ENCODE measurements around the gene ATP6V1D.
A peak's percentile ranks its signal among the peaks of the same experiment; 100 is the strongest.
"Not testable (repeated sequence)": the region's sequence is repeated elsewhere in the genome, so short reads cannot be mapped to it uniquely, and the experiment has no call there.

ATP6V1D gene

DNA sequence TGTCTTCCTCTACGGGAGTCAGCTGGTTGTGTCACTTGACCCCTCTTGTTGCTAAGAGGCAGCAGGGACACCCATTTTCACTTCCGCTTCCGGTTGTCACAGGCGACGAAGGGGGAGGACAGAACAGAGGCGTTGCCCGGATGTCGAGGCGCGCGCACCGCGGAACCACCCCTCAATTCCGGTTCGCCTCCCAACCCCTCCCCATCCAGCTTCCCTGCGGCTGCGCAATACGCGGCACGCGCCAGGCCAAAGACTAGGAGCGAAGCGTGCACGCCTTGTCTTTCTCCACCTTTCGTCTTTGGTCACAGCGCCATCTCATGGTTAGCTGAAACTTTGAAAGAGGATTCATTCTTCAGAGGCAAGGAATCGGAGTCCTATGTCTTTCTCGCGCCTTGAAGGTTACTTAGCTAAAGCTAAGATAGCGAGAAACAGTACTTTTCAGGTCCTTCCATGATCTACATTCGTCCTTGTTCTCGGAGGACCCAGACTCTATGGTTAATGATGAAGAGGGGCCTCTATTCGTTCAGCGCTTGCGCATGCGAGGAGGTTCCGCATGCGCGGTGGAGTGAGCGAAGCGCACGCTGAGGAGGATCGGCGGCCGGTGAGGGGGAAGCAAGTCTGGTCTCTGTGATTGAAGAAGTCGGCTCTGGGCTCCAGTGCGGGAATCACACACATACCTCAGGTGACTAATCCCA lies at the start of gene ATP6V1D, which contains the start of gene EIF2S1:
Gene ATP6V1D (minus strand): TSS at position 30 of the 695 bp plus-strand sequence. CDS start 106 bp downstream, outside the sequence.
Gene EIF2S1 (plus strand): TSS at position 554 of the 695 bp plus-strand sequence. CDS start 4,440 bp downstream, outside the sequence.
- DNase-seq (ENCODE audit: low read depth), result peak; percentile 99

DNA sequence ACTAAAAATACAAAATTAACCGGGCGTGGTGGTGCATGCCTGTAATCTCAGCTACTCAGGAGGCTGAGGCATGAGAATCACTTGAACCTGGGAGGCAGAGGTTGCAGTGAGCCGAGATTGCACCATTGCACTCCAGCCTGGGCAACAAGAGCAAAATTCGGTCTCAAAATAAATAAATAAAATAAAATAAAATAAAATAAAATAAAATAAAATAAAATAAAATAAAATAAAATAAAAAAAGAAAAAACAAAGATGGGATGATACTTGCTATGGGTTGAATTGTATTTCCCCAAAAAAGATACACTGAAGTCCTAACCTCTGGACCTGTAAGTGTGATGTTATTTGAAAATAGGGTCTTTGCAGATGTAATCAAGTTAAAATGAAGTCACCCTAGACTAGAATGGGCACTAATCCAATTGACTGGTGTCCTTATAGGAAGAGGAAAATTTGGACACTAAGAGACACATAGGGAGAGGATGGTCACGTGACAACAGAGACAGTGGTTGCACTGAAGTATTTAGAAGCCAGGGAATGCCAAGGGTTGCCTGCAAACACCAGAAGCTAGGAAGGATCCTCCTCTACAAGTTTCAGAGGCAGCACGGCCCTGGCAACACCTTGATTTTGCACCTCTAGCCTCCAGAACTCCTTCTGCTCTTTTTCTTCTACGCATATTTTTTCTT lies 48.7 kb upstream of the ATP6V1D start:
- DNase-seq (ENCODE audit: low read depth), result not testable (repeated sequence)

DNA sequence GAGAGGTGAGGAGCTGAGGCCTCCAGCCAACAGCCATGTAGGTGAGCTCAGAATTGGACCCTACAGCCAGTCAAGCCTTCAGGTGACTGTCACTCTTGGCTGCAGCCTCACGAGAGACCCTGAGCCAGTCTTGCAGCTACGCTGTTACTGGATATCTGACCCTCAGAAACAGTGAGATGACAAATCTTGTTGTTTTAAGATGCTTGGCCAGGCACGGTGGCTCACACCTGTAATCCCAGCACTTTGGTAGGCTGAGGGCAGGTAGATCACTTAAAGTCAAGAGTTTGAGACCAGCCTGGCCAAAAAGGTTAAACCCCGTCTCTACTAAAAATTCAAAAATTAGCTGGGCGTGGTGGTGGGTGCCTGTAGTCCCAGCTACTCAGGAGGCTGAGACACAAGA lies 46.2 kb upstream of the ATP6V1D start:
- no peak for DNase-seq (ENCODE audit: low read depth)

DNA sequence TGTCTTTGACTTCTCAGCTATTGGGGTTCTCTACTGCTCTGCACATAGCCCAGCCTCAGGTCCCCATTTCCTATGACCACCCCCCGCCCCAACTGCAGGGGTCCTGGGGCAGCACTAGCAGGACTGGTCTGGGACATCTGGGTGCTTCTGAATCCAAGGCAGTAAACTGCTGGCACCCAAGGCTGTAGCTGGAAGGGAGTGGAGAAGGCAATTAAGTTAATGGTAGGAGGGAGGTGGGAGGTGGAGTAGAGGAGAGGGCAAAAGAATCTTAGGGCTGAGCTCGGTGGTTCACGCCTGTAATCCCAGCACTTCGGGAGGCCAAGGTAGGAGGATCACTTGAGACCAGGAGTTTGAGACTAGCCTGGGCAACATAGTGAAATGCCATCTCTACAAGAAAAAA lies 40.8 kb upstream of the ATP6V1D start:
- no peak for DNase-seq (ENCODE audit: low read depth)

DNA sequence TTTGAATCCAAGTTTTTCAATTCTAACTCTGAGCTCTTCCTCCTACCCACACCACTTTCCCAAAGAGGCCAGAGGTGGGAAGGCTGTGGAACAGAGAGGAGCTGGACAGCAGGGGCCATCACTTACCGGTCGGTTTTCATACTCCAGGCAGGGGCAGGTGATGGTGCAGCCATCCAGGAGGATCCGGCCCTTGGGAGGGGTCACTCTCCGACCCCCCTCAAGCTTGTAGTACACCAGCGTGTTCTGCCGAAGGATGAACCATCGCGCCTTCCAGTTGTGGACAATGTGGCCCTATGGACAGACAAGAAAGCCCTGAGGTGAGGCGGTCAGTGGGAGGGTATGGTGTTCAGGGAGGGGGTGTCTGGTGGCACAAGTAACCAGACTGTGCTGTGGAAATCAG lies 37.9 kb upstream of the ATP6V1D start:
- no peak for DNase-seq (ENCODE audit: low read depth)

DNA sequence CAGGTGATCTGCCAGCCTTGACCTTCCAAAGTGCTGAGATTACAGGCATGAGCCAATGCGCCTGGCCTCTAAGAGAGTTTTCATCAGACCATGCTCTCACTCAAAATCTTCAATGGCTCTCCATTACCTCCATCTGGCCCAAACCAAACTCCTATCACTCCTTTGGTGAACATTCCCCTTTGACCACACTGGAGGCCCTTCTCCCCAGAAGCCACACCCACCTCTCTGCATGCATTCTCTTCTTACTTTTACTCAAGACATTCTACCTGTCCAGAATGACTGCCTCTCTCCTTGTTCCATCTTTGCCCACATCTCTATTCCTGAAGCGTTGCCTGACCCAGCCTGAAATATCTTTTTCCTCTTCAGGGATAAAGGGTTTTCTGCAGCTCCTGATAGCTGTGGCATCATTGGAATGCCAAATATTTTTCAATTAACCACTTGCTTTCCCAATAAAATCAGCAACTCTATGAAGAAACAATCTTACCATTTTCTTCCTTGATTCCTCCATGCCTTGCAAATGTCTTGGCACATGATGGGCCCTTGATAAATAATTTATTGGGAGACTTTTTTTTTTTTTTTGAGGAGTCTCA lies 36.9 kb upstream of the ATP6V1D start:
- no peak for DNase-seq (ENCODE audit: low read depth)

DNA sequence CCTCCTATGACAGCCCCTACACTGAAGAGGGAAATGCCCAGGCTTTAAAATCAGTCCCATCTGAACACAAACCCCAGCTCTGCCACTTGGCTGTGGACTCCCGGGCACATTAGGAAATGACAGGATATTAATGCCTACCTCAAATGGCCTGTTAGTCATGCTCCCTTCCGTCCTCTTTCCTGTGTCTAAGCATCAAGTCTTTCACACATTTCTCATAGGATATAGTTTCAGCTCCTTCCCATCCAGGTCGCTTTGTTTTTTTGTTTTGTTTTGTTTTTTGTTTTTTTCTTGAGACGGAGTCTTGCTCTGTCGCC lies 36.2 kb upstream of the ATP6V1D start:
- no peak for DNase-seq (ENCODE audit: low read depth)

DNA sequence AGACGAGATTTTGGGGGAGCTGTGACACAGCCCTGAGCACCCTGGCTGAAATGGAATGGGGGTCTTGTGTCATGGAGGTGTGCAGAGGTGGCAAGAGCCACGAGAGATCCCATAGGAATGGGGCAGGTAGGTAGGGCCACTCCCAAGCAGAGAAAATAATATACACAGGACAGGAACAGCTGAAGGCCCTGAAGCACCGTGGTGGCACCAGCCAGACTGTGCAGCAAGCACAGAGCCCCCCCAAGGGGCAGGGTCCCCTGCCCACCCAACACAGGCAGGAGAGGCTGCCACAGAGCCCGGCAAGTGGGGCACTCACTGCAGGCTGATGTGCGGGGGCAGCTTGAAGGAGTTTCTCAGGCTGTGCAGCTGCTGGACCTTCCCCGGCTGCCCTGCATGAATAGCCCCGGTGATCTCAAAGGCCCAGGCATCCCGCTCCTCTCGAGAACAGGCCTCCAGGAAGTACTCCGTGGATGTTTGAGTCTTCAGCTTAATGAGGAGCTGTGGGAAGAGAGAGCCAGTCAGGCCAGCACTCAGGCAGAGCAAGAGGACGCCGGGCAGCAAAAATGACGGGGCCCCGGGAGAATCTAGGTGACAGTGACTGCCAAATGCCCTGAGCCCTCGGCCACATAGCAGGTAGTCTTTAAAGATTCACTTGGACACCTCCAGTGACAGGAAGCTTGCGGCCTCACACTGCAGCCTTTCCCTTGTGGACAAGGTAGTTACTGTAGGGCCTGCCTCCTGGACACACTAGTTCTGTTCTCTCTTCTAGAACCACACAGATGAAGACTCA lies 35.7 kb upstream of the ATP6V1D start:
- no peak for DNase-seq (ENCODE audit: low read depth)

DNA sequence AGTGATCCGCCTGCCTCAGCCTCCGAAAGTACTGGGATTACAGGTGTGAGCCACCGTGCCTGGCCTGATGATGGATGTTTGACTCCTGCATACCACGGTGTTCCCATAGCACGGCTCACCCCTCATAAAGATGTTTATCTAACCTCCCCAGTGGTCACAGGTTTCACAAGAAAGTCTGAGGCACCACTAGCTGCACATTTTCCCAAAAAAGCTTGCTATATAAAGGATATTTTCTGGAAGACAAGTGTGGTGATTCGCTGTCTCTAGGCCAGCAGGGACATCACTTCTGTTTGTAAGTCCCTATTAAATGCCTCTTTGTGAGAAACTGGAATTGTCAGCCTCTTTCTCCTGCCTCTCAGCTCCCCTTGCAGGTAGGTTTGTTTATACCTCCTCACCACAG lies 34.1 kb upstream of the ATP6V1D start:
- DNase-seq (ENCODE audit: low read depth), result no peak

DNA sequence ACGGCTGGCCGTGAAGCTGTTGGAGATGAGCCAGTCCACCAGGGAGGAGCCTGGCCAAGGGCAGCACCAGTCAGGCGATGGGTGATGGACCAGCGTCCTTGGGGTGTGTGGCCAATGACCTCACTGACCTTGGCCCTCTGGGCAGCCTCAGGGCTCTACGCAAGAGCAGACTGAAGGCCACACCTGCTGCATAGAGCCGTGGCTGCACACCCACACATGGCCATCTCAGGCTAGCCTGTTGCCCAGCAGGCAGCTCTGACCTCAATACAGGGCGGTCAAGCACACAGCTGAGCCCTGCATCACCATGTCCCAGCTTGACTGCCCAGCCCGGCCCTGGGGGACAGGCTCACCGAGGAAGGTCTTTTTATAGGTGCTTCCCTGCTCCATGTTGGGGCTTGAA lies 33.2 kb upstream of the ATP6V1D start:
- no peak for DNase-seq (ENCODE audit: low read depth)

DNA sequence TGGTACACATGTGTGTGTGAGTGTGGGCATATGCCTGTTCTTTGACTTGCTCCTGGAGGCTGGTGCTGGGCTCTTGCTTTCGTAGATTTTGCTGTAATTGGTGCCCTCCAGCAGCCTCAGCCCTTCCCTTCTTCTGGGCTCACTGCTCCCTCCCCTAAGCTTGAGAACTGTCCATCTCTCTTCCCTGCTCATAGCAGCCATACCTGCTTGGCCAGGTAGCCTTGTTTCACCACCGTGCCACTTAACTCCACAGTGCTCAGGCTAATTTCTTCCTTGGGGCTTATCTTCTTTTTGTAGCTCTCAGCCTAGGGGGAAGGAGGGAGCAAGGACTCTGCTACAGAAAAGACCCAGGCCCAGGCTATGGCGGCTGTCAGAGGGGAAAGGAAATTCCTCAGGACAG lies 32.5 kb upstream of the ATP6V1D start:
- no peak for DNase-seq (ENCODE audit: low read depth)

DNA sequence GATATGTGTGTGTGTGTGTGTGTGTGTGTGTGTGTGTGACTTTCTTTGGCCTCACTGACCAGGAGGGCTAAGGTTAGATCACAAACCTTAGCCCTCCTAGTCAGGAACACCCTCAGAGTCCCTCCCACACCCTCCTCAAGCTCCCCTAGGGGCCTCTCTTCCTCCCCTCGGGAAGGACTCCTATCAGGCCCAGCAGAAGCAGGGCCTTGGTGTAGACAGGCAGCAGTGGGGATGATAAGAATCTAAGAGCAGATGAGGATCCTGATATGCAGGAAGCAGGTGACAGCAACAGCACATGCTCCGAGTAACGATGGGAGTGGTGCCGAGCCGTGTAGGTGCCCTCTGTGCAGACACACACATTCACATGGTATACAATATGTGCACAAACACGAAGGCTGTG lies 31.7 kb upstream of the ATP6V1D start:
- DNase-seq (ENCODE audit: low read depth), result no peak

DNA sequence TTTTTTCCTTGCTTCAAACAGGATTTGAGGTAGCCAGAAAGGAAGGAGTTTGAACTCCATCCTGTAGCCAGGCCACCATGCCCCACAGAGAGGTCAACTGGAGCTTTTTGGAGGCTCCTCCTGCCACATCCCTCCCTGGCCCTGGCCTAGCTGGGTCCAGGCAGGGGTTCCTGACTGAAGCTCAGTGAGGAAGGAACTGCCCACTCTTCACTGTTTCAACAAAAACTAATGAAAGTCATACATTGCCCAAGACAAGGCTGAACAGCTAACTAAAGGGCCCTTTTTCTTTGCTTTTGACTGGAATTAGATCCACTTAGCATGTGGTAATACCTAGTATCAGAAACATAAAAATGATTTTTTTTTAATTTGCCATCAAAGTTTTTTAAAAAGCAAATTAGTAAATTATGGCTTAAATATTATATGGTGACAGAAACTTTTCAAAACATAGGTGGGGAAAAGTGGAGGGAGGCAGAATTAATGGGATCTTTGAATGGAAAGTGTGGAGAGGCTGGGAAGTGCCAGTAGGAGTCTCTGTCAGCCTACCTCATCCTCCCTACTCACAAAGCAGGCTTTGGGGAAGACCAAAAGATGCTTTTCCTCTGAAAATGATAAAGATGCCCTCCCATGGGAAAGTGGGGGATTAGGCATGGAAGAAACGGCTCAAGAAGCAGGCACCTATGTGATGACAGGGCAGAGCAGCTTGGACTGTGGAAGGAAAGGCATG lies 30.4 kb upstream of the ATP6V1D start:
- no peak for DNase-seq (ENCODE audit: low read depth)

DNA sequence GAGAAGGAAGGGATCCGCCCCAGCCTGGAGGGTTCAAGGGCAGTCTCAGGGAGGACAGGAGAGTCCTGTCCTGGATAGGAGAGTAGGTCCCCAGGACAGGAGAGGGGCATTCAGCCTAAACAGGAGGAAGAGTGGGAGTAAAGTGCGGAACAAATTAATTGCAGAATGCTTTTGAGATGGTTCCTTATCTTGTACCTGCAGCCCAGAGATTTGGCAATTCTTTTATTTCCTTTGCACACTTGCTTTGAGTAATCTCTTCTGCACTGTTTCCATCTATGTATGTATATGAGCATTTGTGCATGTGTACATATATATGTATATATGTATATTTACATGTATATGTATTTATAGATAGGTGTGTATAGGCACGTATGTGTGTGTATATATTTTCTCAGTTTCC lies 29.7 kb upstream of the ATP6V1D start:
- DNase-seq (ENCODE audit: low read depth), result no peak

DNA sequence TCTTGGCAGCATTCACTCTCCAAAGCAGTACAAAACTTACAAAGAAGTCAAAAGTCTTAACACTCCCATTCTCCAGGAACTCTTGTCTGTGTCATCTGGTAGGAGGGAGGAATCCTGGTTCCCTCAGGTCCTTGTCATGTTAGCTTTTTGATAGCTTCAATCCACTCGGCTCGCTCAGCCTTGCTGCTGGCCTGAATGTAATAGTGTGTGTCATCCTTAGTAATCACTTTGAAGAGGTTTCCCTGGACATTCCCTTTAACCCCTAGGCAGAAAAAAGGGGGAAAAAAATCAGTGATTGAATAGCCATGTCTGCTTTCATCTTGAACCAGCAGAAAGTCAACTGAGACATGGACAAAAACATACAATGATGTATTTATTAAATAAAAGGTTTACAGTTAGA lies 27.6 kb upstream of the ATP6V1D start:
- DNase-seq (ENCODE audit: low read depth), result no peak

DNA sequence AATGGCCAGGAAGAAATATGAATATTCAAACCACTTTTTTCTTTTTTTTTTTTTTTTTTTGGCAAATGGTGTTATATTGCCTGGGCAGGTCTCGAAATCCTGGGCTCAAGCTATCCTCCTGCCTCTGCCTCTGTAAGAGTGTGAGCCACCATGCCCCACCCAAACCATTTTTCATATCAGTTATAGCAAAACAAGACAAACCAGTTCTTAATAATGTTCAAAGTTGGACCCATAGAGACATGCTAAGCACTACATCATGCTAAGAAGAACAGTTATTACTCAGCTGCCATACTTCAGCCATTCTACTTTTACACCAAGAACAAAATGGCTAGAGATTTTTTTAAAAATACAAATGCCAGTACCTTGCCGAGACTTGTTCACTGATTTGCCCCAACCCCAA lies 26.0 kb upstream of the ATP6V1D start:
- no peak for DNase-seq (ENCODE audit: low read depth)

DNA sequence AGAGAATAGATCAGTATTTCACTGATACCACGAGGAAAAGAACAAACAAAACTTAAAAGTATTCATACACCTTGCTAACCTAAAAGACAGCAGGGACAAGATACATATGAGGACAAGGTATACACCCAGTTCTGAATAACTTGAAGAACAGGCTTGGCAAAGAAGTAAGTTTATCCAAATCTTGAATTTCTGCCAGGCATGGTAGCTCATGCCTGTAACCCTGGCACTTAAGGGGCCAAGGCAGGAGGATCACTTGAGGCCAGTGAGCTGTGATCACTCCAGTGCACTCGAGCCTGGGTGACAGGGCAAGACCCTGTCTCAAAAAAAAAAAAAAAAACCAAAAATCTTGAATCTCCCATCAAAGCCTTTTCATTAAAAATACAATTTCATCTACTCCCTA lies 25.5 kb upstream of the ATP6V1D start:
- no peak for DNase-seq (ENCODE audit: low read depth)

DNA sequence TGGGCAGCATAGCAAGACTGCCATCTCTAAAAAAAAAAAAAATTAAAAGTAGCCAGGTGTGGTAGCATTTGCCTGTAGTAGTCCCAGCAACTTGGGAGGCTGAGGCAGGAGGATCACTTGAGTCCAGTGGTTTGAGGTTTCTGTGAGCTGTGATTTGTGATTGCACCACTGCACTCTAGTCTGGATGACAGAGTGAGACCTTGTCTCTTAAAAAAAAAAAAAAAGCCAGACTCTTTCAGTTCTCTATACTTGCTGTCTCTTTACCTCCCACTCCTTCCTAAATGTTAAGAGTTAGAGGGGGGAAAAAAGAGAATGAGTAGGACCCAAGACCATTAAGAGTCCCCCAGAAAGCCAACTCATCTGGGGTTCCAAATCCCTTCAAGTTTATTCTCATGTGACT lies 18.3 kb upstream of the ATP6V1D start:
- DNase-seq (ENCODE audit: low read depth), result no peak

DNA sequence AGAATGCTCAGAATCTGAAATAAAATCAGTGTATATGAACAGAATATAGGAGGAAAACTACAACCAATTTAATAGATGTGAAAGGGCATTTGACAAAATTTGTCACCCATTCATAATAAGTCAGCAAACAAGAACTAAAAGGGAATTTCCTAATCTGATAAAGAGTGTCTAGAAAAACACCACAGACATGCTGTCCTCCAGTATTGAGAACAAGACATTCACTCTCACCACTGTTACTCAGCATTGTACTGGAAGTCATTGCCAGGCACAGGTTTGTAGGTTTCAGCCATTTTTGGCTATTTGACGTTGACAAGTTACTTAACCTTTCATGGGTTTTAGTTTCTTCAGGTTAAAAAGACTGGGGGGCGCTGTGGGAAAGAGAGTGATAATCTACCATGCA lies 13.7 kb upstream of the ATP6V1D start:
- DNase-seq (ENCODE audit: low read depth), result no peak

DNA sequence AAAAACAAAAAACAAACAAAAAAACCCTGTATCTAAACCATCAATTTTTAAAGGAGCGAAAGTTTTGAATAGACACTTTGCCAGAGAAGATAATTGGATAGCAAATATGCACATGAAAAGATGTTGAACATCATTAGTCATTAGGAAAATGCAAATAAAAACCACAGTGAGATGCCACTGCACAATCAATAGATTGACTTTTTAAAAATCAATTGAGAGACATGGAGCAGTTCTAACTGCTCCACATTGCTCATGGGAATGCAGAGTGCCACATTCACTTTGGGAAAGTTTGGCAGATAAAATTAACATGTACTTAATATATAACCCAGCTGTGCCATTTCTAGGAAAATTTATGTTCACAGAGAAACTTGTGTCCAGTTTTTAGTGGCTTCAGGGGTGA lies 13.2 kb upstream of the ATP6V1D start:
- no peak for DNase-seq (ENCODE audit: low read depth)

DNA sequence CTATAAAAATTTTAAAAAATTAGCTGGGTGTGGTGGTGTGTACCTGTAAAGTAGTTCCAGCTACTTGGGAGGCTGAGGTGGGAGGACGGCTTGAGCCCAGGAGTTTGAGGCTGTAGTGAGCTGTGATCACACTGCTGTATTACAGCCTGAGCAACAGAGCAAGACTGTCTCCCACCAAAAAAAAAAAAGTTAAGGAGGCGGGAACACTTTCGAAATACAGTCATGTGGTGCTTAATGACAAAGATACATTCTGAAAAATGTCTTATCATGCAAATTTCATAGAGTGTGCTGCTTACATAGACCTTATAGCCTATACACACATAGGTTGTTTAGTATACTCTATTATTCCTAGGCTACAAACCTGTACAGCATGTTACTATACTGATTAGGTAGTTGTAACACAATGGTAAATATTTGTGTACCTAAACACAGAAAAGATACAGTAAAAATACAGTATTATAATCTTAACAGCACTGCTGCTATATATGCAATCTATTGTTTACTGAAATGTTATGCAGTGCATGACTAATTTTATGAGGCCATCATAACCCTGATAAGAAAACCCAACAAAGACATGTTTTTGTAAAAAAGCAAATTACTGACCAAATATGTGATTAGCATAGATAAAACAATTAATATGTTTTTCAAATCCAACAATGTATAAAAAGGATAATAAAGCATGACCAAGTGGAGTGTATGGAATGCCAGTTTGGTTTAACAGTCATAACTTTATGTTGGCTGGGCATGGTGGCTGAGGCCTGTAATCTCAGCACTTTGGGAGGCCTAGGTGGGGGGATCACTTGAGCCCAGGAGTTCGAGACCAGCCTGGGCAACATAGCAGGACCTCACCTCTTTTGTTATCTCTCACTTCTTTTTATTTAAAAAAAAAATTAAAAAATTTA lies 11.9 kb upstream of the ATP6V1D start:
- DNase-seq (ENCODE audit: low read depth), result no peak

All from activated T-cell treated with anti-CD3 and anti-CD28 coated beads for 1 hour (primary cell).